HG03095 (cell line): Measurements from ENCODE around the gene PIK3R3.

Experiments used
- ATAC-seq: cut with Tn5 transposase; IDR thresholded peaks from one replicate; pipeline ENCODE4 v1.9.1; 2021; ENCODE audit warnings: moderate library complexity; ENCODE audit not compliant: unreplicated experiment

PIK3R3 gene

DNA sequence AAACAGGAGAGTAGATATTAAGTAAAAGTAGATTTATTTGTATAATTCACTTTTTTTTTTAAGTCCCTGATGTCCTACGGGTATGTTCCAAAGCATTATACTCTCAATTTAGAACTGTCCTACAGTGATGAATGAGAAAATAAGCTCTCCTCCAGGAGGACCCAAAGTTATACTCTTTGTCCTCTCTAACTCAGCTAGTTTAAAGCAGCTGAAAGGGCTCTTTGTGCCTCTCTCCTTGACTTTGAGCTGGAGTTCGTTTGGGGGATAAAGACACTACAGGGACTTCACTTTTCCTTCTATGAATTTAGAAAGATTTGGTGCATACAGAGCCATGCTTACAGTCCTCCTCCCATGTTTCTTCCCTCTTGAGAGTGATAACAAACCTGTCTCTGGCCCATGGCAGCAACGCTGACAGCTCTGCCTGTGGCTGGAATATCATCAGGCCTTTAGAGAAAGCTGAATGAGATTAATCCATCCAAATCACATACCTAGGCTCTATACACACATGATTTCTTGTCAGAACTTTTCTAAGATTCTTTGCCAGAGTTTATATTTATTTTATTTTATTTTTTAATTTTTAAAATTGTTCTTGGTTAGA lies 134.3 kb downstream of the PIK3R3 start:
- ATAC-seq: no peak

DNA sequence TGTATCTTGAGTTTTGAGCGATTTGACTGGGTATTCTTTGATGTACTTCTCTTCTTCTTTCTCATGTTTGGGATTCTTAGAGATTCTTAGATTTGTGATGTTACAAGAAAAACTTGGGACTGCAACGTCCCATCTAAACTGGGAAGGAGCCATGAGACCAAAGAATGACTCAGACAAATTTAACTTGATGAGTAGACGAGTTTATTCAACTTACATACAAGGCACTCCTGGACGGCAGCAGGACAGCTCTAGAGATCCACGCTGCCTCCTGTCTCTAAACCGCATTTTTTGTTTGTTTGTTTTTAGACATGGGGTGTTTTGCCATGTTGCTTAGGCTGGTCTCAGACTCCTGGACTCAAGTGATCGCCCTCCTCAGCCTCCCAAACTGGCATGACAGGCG lies 137.1 kb downstream of the PIK3R3 start:
- ATAC-seq: no peak

DNA sequence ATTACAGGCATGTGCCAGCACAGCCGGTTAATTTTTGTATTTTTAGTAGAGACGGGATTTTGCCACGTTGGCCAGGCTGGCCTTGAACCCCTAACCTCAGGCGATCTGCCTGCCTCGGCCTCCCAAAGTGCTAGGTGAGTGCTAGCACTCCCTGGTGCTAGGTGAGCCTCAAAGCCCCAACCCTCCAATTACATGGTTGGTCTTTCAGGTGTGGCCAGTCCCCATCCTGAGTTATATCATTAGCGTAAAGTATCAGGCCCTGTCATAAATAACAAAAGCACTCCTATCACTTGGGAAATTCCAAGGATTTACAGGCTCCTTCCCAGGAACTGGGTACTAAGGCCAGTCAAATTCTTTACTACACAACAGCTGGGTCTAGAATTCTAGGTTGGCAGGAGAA lies 138.0 kb downstream of the PIK3R3 start:
- ATAC-seq: no peak
